PC-9 (cell line): Measurements from ENCODE around the gene KRT27. TPM values are rescaled to one million over a fixed set of nuclear protein-coding genes. Genes with fewer than 3 reads are reported as not detected.

ENCODE experiments used
- Bru-seq: library from RNA; stranded (reverse); fragments of 400-500 nt; gene quantifications from one replicate; lab custom pipeline; 2021; lab: Mats Ljungman, UMichigan
- BruChase-seq, 2 experiments: library from RNA; stranded (reverse); fragments of 400-500 nt; gene quantifications; one replicate each; lab custom pipeline; 2021; lab: Mats Ljungman, UMichigan
- BruUV-seq: library from RNA; stranded (reverse); fragments of 400-500 nt; replicated peaks from 2 replicates; lab custom pipeline; 2021; lab: Mats Ljungman, UMichigan
- CTCF ChIA-PET: fragments of 300-600 bp; sonication (Branson Sonifier 250); formaldehyde crosslinking; loops from one replicate; lab custom pipeline; 2022; ENCODE audit warnings: antibody characterized with exemption; lab: Charles Lee
- POLR2A ChIA-PET: fragments of 300-600 bp; sonication (Branson Sonifier 250); formaldehyde crosslinking; loops from one replicate; lab custom pipeline; 2022; ENCODE audit warnings: antibody characterized with exemption; ENCODE audit not compliant: unreplicated experiment; lab: Charles Lee
- DNase-seq, 2 experiments: peaks; one replicate each; pipeline versions ENCODE4 v3.0.0 to v3.0.0-alpha.2; 2015 to 2022; ENCODE audit warnings: mixed read lengths in 1 of 2
- H2AFZ ChIP-seq: fragments of 200-600 bp; sonication (generic); 2 replicates; pipeline ENCODE4 v1.8.1; 2017; ENCODE audit warnings: antibody characterized with exemption
- H3F3A ChIP-seq: fragments of 200-600 bp; sonication (generic); 2 replicates; pipeline ENCODE4 v1.8.1; 2017; ENCODE audit warnings: antibody characterized with exemption, mild to moderate bottlenecking, low read depth; ENCODE audit not compliant: insufficient read depth
- H3K27ac ChIP-seq: fragments of 200-600 bp; sonication (generic); 2 replicates; pipeline ENCODE4 v1.6.1; 2016; ENCODE audit warnings: mixed run types
- H3K27me3 ChIP-seq: fragments of 200-600 bp; sonication (generic); 2 replicates; pipeline ENCODE4 v1.6.1; 2016; ENCODE audit warnings: low read depth, mixed run types; ENCODE audit not compliant: insufficient read depth
- H3K36me3 ChIP-seq: fragments of 200-600 bp; sonication (generic); 2 replicates; pipeline ENCODE4 v1.6.1; 2016; ENCODE audit warnings: low read depth, mixed run types
- H3K4me1 ChIP-seq: fragments of 200-600 bp; sonication (generic); replicated peaks from 2 replicates; pipeline ENCODE4 v1.6.1; 2016; ENCODE audit warnings: mixed run types; ENCODE audit not compliant: insufficient read depth
- H3K4me2 ChIP-seq: fragments of 200-600 bp; sonication (generic); 2 replicates; pipeline ENCODE4 v1.6.1; 2017; ENCODE audit warnings: mixed run types
- H3K4me3 ChIP-seq: fragments of 200-600 bp; sonication (generic); 2 replicates; pipeline ENCODE4 v1.6.1; 2016; ENCODE audit warnings: mixed run types
- H3K79me2 ChIP-seq: fragments of 200-600 bp; sonication (generic); 2 replicates; pipeline ENCODE4 v1.6.1; 2017; ENCODE audit warnings: low read depth, mixed run types
- H3K9me2 ChIP-seq: fragments of 200-600 bp; sonication (generic); 2 replicates; pipeline ENCODE4 v1.8.1; 2017; ENCODE audit warnings: mild to moderate bottlenecking; ENCODE audit not compliant: insufficient read depth
- H3K9me3 ChIP-seq: fragments of 200-600 bp; sonication (generic); 2 replicates; pipeline ENCODE4 v1.8.1; 2016; ENCODE audit warnings: low read depth; ENCODE audit not compliant: insufficient read depth
- H4K20me1 ChIP-seq: fragments of 200-600 bp; sonication (generic); 2 replicates; pipeline ENCODE4 v1.8.1; 2017; ENCODE audit not compliant: insufficient read depth
- EZH2 ChIP-seq: fragments of 200-600 bp; sonication (generic); IDR thresholded peaks from 2 replicates; pipeline ENCODE4 v1.8.0; 2017; ENCODE audit warnings: antibody characterized with exemption, low read depth
- intact Hi-C: fragments of 100-400 bp; cut with micrococcal nuclease; formaldehyde crosslinking; loops from one replicate; pipeline ENCODE4 v1.10.0; 2022; ENCODE audit not compliant: unreplicated experiment
- long read RNA-seq: library from polyadenylated mRNA; stranded (forward); transcript quantifications from one replicate; pipeline ENCODE4 v2.0.0, GENCODE V29; 2022
- total RNA-seq: library from RNA; stranded (reverse); gene quantifications from 2 replicates; pipeline ENCODE4 v1.2.3, GENCODE V29; 2021
- TF ChIP-seq, protein P1 (sequence below): fragments of 200-600 bp; sonication (generic); conservative IDR thresholded peaks from 2 replicates; pipeline ENCODE4 v1.6.1; 2017; ENCODE audit warnings: mixed run types, antibody characterized with exemption, mild to moderate bottlenecking, moderate library complexity

Gene KRT27, protein sequence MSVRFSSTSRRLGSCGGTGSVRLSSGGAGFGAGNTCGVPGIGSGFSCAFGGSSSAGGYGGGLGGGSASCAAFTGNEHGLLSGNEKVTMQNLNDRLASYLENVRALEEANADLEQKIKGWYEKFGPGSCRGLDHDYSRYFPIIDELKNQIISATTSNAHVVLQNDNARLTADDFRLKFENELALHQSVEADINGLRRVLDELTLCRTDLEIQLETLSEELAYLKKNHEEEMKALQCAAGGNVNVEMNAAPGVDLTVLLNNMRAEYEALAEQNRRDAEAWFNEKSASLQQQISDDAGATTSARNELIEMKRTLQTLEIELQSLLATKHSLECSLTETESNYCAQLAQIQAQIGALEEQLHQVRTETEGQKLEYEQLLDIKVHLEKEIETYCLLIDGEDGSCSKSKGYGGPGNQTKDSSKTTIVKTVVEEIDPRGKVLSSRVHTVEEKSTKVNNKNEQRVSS
- not detected in 2 replicates for total RNA-seq
- not detected for Bru-seq, nascent RNA
- BruChase-seq, experiment 1, labeled RNA remaining after a 2-hour chase: not detected
- BruChase-seq, experiment 2, labeled RNA remaining after a 6-hour chase: not detected
- long read RNA-seq: 0 reads

DNA sequence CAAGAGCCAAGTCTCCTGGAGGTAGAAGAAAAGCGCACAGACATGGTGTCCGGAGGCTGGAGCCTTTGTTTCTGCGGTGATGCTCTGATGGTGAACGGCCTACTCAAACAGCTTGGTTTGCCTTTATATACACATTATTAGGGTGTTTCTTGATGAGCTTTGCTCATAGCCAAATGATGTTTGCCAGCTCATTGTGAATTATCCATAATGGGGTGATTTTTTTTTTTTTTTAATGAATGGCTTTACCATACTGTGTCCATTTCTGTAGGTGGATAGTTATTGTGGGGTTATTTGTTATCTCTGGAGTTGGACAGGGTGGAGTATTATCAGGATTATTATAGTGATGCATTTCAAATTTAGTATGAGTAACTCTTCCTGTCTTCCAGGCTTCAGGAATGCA lies at the start of gene KRT27:
Gene KRT27 (minus strand): TSS at position 101 of the 400 bp plus-strand sequence. CDS start 57 bp downstream, at position 44.
- intact Hi-C loops: no loop called here
- no TSS peak for BruUV-seq
- no peak within 1 kb of the TSS for H2AFZ ChIP-seq
- ChIA-PET CTCF (no interaction called here), POLR2A (interaction anchor here (0.6 kb wide), 1 partner anchor 134 kb away, joined by 9 read pairs; no protein-coding TSS in a partner anchor)
- TF ChIP-seq, protein P1, sequence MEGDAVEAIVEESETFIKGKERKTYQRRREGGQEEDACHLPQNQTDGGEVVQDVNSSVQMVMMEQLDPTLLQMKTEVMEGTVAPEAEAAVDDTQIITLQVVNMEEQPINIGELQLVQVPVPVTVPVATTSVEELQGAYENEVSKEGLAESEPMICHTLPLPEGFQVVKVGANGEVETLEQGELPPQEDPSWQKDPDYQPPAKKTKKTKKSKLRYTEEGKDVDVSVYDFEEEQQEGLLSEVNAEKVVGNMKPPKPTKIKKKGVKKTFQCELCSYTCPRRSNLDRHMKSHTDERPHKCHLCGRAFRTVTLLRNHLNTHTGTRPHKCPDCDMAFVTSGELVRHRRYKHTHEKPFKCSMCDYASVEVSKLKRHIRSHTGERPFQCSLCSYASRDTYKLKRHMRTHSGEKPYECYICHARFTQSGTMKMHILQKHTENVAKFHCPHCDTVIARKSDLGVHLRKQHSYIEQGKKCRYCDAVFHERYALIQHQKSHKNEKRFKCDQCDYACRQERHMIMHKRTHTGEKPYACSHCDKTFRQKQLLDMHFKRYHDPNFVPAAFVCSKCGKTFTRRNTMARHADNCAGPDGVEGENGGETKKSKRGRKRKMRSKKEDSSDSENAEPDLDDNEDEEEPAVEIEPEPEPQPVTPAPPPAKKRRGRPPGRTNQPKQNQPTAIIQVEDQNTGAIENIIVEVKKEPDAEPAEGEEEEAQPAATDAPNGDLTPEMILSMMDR: no peak
- TF ChIP-seq EZH2: no peak
- H3K9me2 ChIP-seq: no peaks in the 10 kb centered on the region
- no peak within 1 kb of the TSS for H3K27ac ChIP-seq
- H3K27me3 ChIP-seq: no peaks in the 10 kb centered on the region
- H4K20me1 ChIP-seq: no peaks in the 10 kb centered on the region
- no peaks in the 10 kb centered on the region for H3K36me3 ChIP-seq
- no peak within 1 kb of the TSS for H3K4me3 ChIP-seq
- no peaks in the 10 kb centered on the region for H3K9me3 ChIP-seq
- H3K4me1 ChIP-seq: no peaks in the 10 kb centered on the region
- no peaks in the 10 kb centered on the region for H3F3A ChIP-seq
- H3K4me2 ChIP-seq: no peak within 1 kb of the TSS
- H3K79me2 ChIP-seq: no peaks in the 10 kb centered on the region
- DNase-seq: no peak

DNA sequence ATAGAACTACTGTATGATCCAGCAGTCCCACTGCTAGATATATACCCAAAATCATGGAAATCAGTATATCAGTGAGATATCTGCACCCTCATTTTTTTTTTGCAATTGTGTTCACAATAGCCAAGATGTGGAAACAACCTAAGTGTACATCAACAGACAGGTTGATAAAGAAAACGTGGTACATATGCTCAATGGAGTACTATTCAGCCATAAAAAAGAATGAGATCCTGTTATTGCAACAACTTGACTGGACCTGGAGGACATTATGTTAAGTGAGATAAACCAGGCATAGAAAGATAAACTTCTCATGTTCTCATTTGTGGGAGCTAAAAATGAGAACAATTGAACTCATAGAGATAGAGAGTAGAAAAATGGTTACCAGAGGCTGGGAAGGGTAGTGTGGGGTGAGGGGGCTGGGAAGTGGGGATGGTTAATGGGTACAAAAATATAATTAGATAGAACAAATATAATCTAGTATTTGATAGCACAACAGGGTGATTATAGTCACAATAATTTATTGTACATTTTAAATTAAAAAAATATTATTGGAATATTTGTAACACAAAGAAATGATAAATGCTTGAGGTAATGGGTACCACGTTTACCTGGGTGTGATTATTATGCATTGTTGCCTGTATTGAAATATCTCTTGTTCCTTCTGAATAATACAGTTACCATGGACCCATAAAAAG lies 47.9 kb upstream of the KRT27 start:
- no peak overlapping the region for H2AFZ ChIP-seq
- H3K4me3 ChIP-seq: no peak overlapping the region
- H3K79me2 ChIP-seq: peaks cover 10% of the 10 kb centered on the region; the same call in 1 of the 2 replicates
- H3K4me1 ChIP-seq: no peaks in the 10 kb centered on the region
- CTCF ChIA-PET: interaction anchor here (0.7 kb wide), 1 partner anchor 830 kb away, joined by 4 read pairs; no protein-coding TSS in a partner anchor
- no peaks in the 10 kb centered on the region; the same call in 1 of the 2 replicates for H3K36me3 ChIP-seq
- POLR2A ChIA-PET: no interaction called here
- H3K9me3 ChIP-seq: no peaks in the 10 kb centered on the region
- DNase-seq: no peak
- H4K20me1 ChIP-seq: no peaks in the 10 kb centered on the region
- no peaks in the 10 kb centered on the region for H3K27me3 ChIP-seq
- intact Hi-C loops: no loop called here
- H3K4me2 ChIP-seq: no peak overlapping the region
- H3K27ac ChIP-seq: no peak overlapping the region
- 0 out of 2 replicates have a peak, but pooled peaks cover 3% of the 10 kb centered on the region for H3F3A ChIP-seq
- no peaks in the 10 kb centered on the region for H3K9me2 ChIP-seq
- no TSS peak for BruUV-seq
- TF ChIP-seq, protein P1: no peak
- no peak for TF ChIP-seq EZH2

DNA sequence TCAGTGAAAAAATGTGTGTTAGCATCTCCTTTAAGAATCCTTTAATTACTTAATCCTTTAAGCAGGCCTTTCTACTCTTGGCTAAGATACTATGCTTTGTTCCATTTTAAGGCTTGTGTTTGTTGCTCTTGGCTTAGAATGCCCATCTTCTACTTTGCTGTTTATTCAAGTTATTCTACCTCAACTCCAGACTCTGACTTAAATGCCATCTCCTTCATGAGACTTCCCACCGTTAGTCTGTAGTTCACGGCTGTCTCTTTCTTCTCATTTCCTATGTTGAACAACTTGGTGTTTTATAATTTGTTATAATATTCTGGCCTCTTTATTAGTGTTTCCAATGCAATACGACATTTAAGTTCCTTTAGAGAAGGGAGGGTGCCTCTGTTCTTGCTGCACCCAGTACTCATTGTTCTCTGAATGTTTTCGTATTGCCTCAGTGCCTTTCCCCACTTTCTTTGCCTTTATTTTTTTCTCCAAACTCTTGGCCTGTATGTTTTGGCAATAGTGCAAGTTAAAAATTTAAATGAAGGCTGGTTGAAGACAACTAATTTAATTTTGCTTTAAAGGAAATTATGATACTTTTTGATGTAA lies 46.2 kb upstream of the KRT27 start:
- no peaks in the 10 kb centered on the region for H3K9me3 ChIP-seq
- H3K4me2 ChIP-seq: no peak overlapping the region
- POLR2A ChIA-PET: no interaction called here
- H3K4me1 ChIP-seq: no peaks in the 10 kb centered on the region
- intact Hi-C loops: no loop called here
- no peaks in the 10 kb centered on the region for H3K9me2 ChIP-seq
- H3K79me2 ChIP-seq: peaks cover 10% of the 10 kb centered on the region; the same call in 1 of the 2 replicates
- no peak overlapping the region for H3K4me3 ChIP-seq
- no peak overlapping the region for H2AFZ ChIP-seq
- BruUV-seq: no TSS peak
- no peaks in the 10 kb centered on the region for H3F3A ChIP-seq
- no peaks in the 10 kb centered on the region for H4K20me1 ChIP-seq
- DNase-seq: no peak
- no peak overlapping the region for H3K27ac ChIP-seq
- CTCF ChIA-PET: no interaction called here
- H3K36me3 ChIP-seq: no peaks in the 10 kb centered on the region
- no peaks in the 10 kb centered on the region for H3K27me3 ChIP-seq
- TF ChIP-seq EZH2: no peak
- TF ChIP-seq, protein P1: no peak
